Activated CD8-positive, alpha-beta memory T cell treated with anti-CD3 and anti-CD28 coated beads, Interleukin-2, amount 50 U/mL, for 4 hours (primary cell): ENCODE measurements around the gene UTP11.

Experiments
- DNase-seq: peaks from one replicate; pipeline ENCODE4 v3.0.0-alpha.2; 2020

UTP11 gene

GRCh38 chr1:38074302-38074677 is 61.8 kb downstream of the UTP11 start:
- no peak for DNase-seq
